Activated B cell treated with CpG ODN at 0.5 μM for 24 hours (primary cell): ENCODE data around the gene NINJ2. TPM values are rescaled to one million over a fixed set of nuclear protein-coding genes. Genes with fewer than 3 reads are reported as not detected.

Source experiments
- ATAC-seq: fragments of 200-7000 bp; cut with Tn5 transposase; one replicate; pipeline ENCODE4 v1.10.0; 2021; ENCODE audit warnings: low read depth, mild to moderate bottlenecking, moderate library complexity
- CTCF ChIA-PET: fragments of 350-600 bp; sonication (Branson Sonifier 250); formaldehyde crosslinking; loops from one replicate; lab custom pipeline; 2021; ENCODE audit warnings: antibody characterized with exemption; lab: Charles Lee
- POLR2A ChIA-PET: fragments of 350-600 bp; sonication (Branson Sonifier 250); formaldehyde crosslinking; loops from one replicate; lab custom pipeline; 2021; ENCODE audit warnings: antibody characterized with exemption; lab: Charles Lee
- DNase-seq: peaks from one replicate; pipeline ENCODE4 v3.0.0; 2022
- H3K27ac Mint-ChIP-seq: one replicate; pipeline ENCODE4 v1.8.0; 2020; ENCODE audit warnings: mixed read lengths
- H3K27me3 Mint-ChIP-seq: one replicate; pipeline ENCODE4 v1.8.0; 2021; ENCODE audit warnings: mixed read lengths
- H3K36me3 Mint-ChIP-seq: one replicate; pipeline ENCODE4 v1.8.0; 2021; ENCODE audit warnings: low read depth, mixed read lengths
- H3K4me1 Mint-ChIP-seq: one replicate; pipeline ENCODE4 v1.8.0; 2021; ENCODE audit warnings: mixed read lengths
- H3K4me3 Mint-ChIP-seq: one replicate; pipeline ENCODE4 v1.8.0; 2020; ENCODE audit warnings: mild to moderate bottlenecking, mixed read lengths
- H3K9me3 Mint-ChIP-seq: one replicate; pipeline ENCODE4 v1.8.0; 2020; ENCODE audit warnings: mixed read lengths
- CTCF ChIP-seq: fragments of 200-600 bp; IDR thresholded peaks from one replicate; pipeline ENCODE4 v1.8.0; 2022; ENCODE audit warnings: antibody characterized with exemption, mild to moderate bottlenecking
- intact Hi-C: fragments of 100-400 bp; cut with micrococcal nuclease; formaldehyde crosslinking; loops from one replicate; pipeline ENCODE4 v1.15.1; 2024
- total RNA-seq: library from RNA; stranded (reverse); gene quantifications from 2 replicates; pipeline ENCODE4 v1.2.3, GENCODE V29; 2022

NINJ2 gene
- total RNA-seq, 1 donor from 2014 or later = 3.6 TPM

- no peak for DNase-seq
- Mint-ChIP-seq H3K4me3 (no peak overlapping the region), H3K27me3 (no peaks in the 10 kb centered on the region), H3K36me3 (peaks cover 1% of the 10 kb centered on the region), H3K9me3 (peaks cover 8% of the 10 kb centered on the region), H3K4me1 (peaks cover 21% of the 10 kb centered on the region), H3K27ac (no peak overlapping the region)
- ChIA-PET POLR2A (interaction anchor here (1.6 kb wide), 1 partner anchor 9 kb away, joined by 8 read pairs; no protein-coding TSS in a partner anchor), CTCF (interaction anchor here (1.0 kb wide), 1 partner anchor 57 kb away, joined by 3 read pairs; no protein-coding TSS in a partner anchor)
- no peak for ATAC-seq
- intact Hi-C loops = no loop called here
- no peak for TF ChIP-seq CTCF
These were observed 30.8 kb upstream of the NINJ2 start for GRCh38 chr12:693934-694533.

- H3K9me3 Mint-ChIP-seq = peaks cover 2% of the 10 kb centered on the region
These were observed 29.0 kb upstream of the NINJ2 start for GRCh38 chr12:692274-692673.

GRCh38 chr12:690466-690865 is 27.2 kb upstream of the NINJ2 start:
- H3K27me3 Mint-ChIP-seq = no peaks in the 10 kb centered on the region
- TF ChIP-seq CTCF = no peak
- ATAC-seq (no peak), DNase-seq (no peak)
- H3K9me3 Mint-ChIP-seq = no peaks in the 10 kb centered on the region
- peaks cover 23% of the 10 kb centered on the region for H3K4me1 Mint-ChIP-seq
- CTCF ChIA-PET = no interaction called here
- H3K36me3 Mint-ChIP-seq = no peaks in the 10 kb centered on the region
- POLR2A ChIA-PET = interaction anchor here (0.9 kb wide), 1 partner anchor 21 kb away, joined by 4 read pairs; no protein-coding TSS in a partner anchor
- H3K27ac Mint-ChIP-seq = no peak overlapping the region
- H3K4me3 Mint-ChIP-seq = no peak overlapping the region
- intact Hi-C loops = no loop called here

More at GRCh38 chr12:692274-692673, 29.0 kb upstream of the NINJ2 start:
- Mint-ChIP-seq H3K27ac (no peak overlapping the region), H3K4me1 (peaks cover 13% of the 10 kb centered on the region), H3K4me3 (no peak overlapping the region), H3K27me3 (no peaks in the 10 kb centered on the region), H3K36me3 (no peaks in the 10 kb centered on the region)
- CTCF ChIA-PET = interaction anchor here (1.1 kb wide), 1 partner anchor 122 kb away, joined by 3 read pairs; no protein-coding TSS in a partner anchor
- ATAC-seq (no peak), DNase-seq (no peak)
- no peak for TF ChIP-seq CTCF
- POLR2A ChIA-PET = interaction anchor here (0.9 kb wide), 1 partner anchor 49 kb away, joined by 3 read pairs; no protein-coding TSS in a partner anchor
- intact Hi-C loops = no loop called here

- no peaks in the 10 kb centered on the region for H3K36me3 Mint-ChIP-seq
- intact Hi-C loops = loop anchor here (1.0 kb wide), 5 partner anchors 11 to 66 kb away; no protein-coding TSS in a partner anchor
- H3K4me3 Mint-ChIP-seq = peak overlapping the region; percentile 62
- no peaks in the 10 kb centered on the region for H3K27me3 Mint-ChIP-seq
- DNase-seq (peak; percentile 64), ATAC-seq (peak; percentile 79)
- no peak for TF ChIP-seq CTCF
- H3K9me3 Mint-ChIP-seq = no peaks in the 10 kb centered on the region
- H3K27ac Mint-ChIP-seq = peak overlapping the region; percentile 99
- H3K4me1 Mint-ChIP-seq = peaks cover 50% of the 10 kb centered on the region
- POLR2A ChIA-PET = interaction anchor here (0.6 to 4.4 kb wide), 20 partner anchors 8 to 916 kb away, joined by 3 to 39 read pairs (median 5); partner anchors contain the start of genes RAD52 and WNK1
- CTCF ChIA-PET = interaction anchor here (1.2 to 2.4 kb wide), 4 partner anchors 12 to 71 kb away, joined by 4 to 19 read pairs (median 6); partner anchors contain the start of gene WNK1
These were observed 22.1 kb upstream of the NINJ2 start for GRCh38 chr12:685388-685787.

- POLR2A ChIA-PET = interaction anchor here (1.3 to 4.4 kb wide), 3 partner anchors 9 to 67 kb away, joined by 3 to 39 read pairs (median 32); partner anchors contain the start of gene WNK1
- no peaks in the 10 kb centered on the region for H3K36me3 Mint-ChIP-seq
- CTCF ChIA-PET = interaction anchor here (1.2 to 2.4 kb wide), 2 partner anchors 32 to 67 kb away, joined by 4 to 19 read pairs; partner anchors contain the start of gene WNK1
- peak overlapping the region; percentile 99 for H3K27ac Mint-ChIP-seq
- H3K4me1 Mint-ChIP-seq = peaks cover 49% of the 10 kb centered on the region
- intact Hi-C loops = no loop called here
- no peak for TF ChIP-seq CTCF
- ATAC-seq (no peak), DNase-seq (no peak)
- no peak overlapping the region for H3K4me3 Mint-ChIP-seq
- H3K27me3 Mint-ChIP-seq = no peaks in the 10 kb centered on the region
- no peaks in the 10 kb centered on the region for H3K9me3 Mint-ChIP-seq
These were observed 21.2 kb upstream of the NINJ2 start for GRCh38 chr12:684416-684815.
